Measurements from ENCODE around the gene DNASE1L3.

The DNASE1L3 gene

GRCh38 chr3:58200121-58200709 is 10.6 kb downstream of the DNASE1L3 start:
- H3K4me1 ChIP-seq (ENCODE audit: insufficient read depth, insufficient read length) = peaks cover 3% of the 10 kb centered on the region
- TF ChIP-seq ZNF274 (IDR thresholded peaks at IDR 0.05; ENCODE audit: low read depth, low read length) (no peak), YY1 (IDR thresholded peaks at IDR 0.05; ENCODE audit: insufficient read depth, insufficient read length) (no peak)

GRCh38 chr3:58198804-58199203 is 12.0 kb downstream of the DNASE1L3 start:
- Histone ChIP-seq H3K27me3 (ENCODE audit: insufficient read depth, insufficient read length) (no peaks in the 10 kb centered on the region), H3K4me3 (ENCODE audit: insufficient read length, low read depth) (no peak overlapping the region), H3K36me3 (ENCODE audit: insufficient read depth, insufficient read length, low read length) (no peaks in the 10 kb centered on the region), H3K4me1 (ENCODE audit: insufficient read depth, insufficient read length) (peaks cover 3% of the 10 kb centered on the region), H3K9me3 (ENCODE audit: insufficient read depth, low read length) (peaks cover 11% of the 10 kb centered on the region; the same call in 1 of the 2 replicates), H3K9ac (ENCODE audit: insufficient read length, low read depth) (no peak overlapping the region)
- DNase-seq (ENCODE audit: low read depth, low spot score) = no peak
- TF ChIP-seq YY1 (IDR thresholded peaks at IDR 0.05; ENCODE audit: insufficient read depth, insufficient read length) = no peak
- TF ChIP-seq ZNF274 (IDR thresholded peaks at IDR 0.05; ENCODE audit: low read depth, low read length) = no peak
- TF ChIP-seq SUZ12 (IDR thresholded peaks at IDR 0.05; ENCODE audit: extremely low read depth, insufficient read depth, insufficient read length) = no peak

More at GRCh38 chr3:58200121-58200709, 10.6 kb downstream of the DNASE1L3 start:
- Histone ChIP-seq H3K36me3 (ENCODE audit: insufficient read depth, insufficient read length, low read length) (no peaks in the 10 kb centered on the region), H3K9me3 (ENCODE audit: insufficient read depth, low read length) (peaks cover 11% of the 10 kb centered on the region; the same call in 1 of the 2 replicates), H3K4me3 (ENCODE audit: insufficient read length, low read depth) (no peak overlapping the region), H3K27me3 (ENCODE audit: insufficient read depth, insufficient read length) (no peaks in the 10 kb centered on the region), H3K9ac (ENCODE audit: insufficient read length, low read depth) (no peak overlapping the region)
- DNase-seq (ENCODE audit: low read depth, low spot score) = no peak

GRCh38 chr3:58198362-58198761 is 12.4 kb downstream of the DNASE1L3 start:
- no peaks in the 10 kb centered on the region for H3K27me3 ChIP-seq (ENCODE audit: insufficient read depth, insufficient read length)
- H3K4me1 ChIP-seq (ENCODE audit: insufficient read depth, insufficient read length) = peaks cover 3% of the 10 kb centered on the region
- H3K9me3 ChIP-seq (ENCODE audit: insufficient read depth, low read length) = peaks cover 11% of the 10 kb centered on the region; the same call in 1 of the 2 replicates
- no peak overlapping the region for H3K9ac ChIP-seq (ENCODE audit: insufficient read length, low read depth)
- TF ChIP-seq SUZ12 (IDR thresholded peaks at IDR 0.05; ENCODE audit: extremely low read depth, insufficient read depth, insufficient read length) (no peak), ZNF274 (IDR thresholded peaks at IDR 0.05; ENCODE audit: low read depth, low read length) (no peak), YY1 (IDR thresholded peaks at IDR 0.05; ENCODE audit: insufficient read depth, insufficient read length) (no peak)
- H3K36me3 ChIP-seq (ENCODE audit: insufficient read depth, insufficient read length, low read length) = no peaks in the 10 kb centered on the region
- no peak for DNase-seq (ENCODE audit: low read depth, low spot score)
- H3K4me3 ChIP-seq (ENCODE audit: insufficient read length, low read depth) = no peak overlapping the region

- no peak for TF ChIP-seq SUZ12 (IDR thresholded peaks at IDR 0.05; ENCODE audit: extremely low read depth, insufficient read depth, insufficient read length)
- no peak for TF ChIP-seq YY1 (IDR thresholded peaks at IDR 0.05; ENCODE audit: insufficient read depth, insufficient read length)
- no peak for TF ChIP-seq ZNF274 (IDR thresholded peaks at IDR 0.05; ENCODE audit: low read depth, low read length)
- Histone ChIP-seq H3K36me3 (ENCODE audit: insufficient read depth, insufficient read length, low read length) (no peaks in the 10 kb centered on the region), H3K27me3 (ENCODE audit: insufficient read depth, insufficient read length) (no peaks in the 10 kb centered on the region), H3K9me3 (ENCODE audit: insufficient read depth, low read length) (peaks cover 11% of the 10 kb centered on the region; the same call in 1 of the 2 replicates), H3K4me1 (ENCODE audit: insufficient read depth, insufficient read length) (peaks cover 3% of the 10 kb centered on the region), H3K9ac (ENCODE audit: insufficient read length, low read depth) (no peak overlapping the region), H3K4me3 (ENCODE audit: insufficient read length, low read depth) (no peak overlapping the region)
- DNase-seq (ENCODE audit: low read depth, low spot score) = no peak
Observed at GRCh38 chr3:58197588-58197987, 13.2 kb downstream of the DNASE1L3 start.

- H3K4me3 ChIP-seq (ENCODE audit: insufficient read length, low read depth) = no peak overlapping the region
- H3K36me3 ChIP-seq (ENCODE audit: insufficient read depth, insufficient read length, low read length) = no peaks in the 10 kb centered on the region
- DNase-seq (ENCODE audit: low read depth, low spot score) = no peak
- no peaks in the 10 kb centered on the region for H3K27me3 ChIP-seq (ENCODE audit: insufficient read depth, insufficient read length)
- no peak for TF ChIP-seq YY1 (IDR thresholded peaks at IDR 0.05; ENCODE audit: insufficient read depth, insufficient read length)
- TF ChIP-seq SUZ12 (IDR thresholded peaks at IDR 0.05; ENCODE audit: extremely low read depth, insufficient read depth, insufficient read length) = no peak
- no peak for TF ChIP-seq ZNF274 (IDR thresholded peaks at IDR 0.05; ENCODE audit: low read depth, low read length)
- H3K4me1 ChIP-seq (ENCODE audit: insufficient read depth, insufficient read length) = peaks cover 7% of the 10 kb centered on the region
- no peak overlapping the region for H3K9ac ChIP-seq (ENCODE audit: insufficient read length, low read depth)
- no peaks in the 10 kb centered on the region for H3K9me3 ChIP-seq (ENCODE audit: insufficient read depth, low read length)
Observed at GRCh38 chr3:58193682-58194407, 16.9 kb downstream of the DNASE1L3 start.

GRCh38 chr3:58192069-58192468 is 18.7 kb downstream of the DNASE1L3 start:
- TF ChIP-seq ZNF274 (IDR thresholded peaks at IDR 0.05; ENCODE audit: low read depth, low read length) = no peak
- no peak for DNase-seq (ENCODE audit: low read depth, low spot score)

GRCh38 chr3:58191361-58191991 is 19.3 kb downstream of the DNASE1L3 start:
- Histone ChIP-seq H3K9me3 (ENCODE audit: insufficient read depth, low read length) (no peaks in the 10 kb centered on the region), H3K4me1 (ENCODE audit: insufficient read depth, insufficient read length) (peaks cover 13% of the 10 kb centered on the region), H3K9ac (ENCODE audit: insufficient read length, low read depth) (no peak overlapping the region), H3K36me3 (ENCODE audit: insufficient read depth, insufficient read length, low read length) (no peaks in the 10 kb centered on the region), H3K4me3 (ENCODE audit: insufficient read length, low read depth) (no peak overlapping the region), H3K27me3 (ENCODE audit: insufficient read depth, insufficient read length) (no peaks in the 10 kb centered on the region)
- TF ChIP-seq YY1 (IDR thresholded peaks at IDR 0.05; ENCODE audit: insufficient read depth, insufficient read length) (no peak), ZNF274 (IDR thresholded peaks at IDR 0.05; ENCODE audit: low read depth, low read length) (no peak), SUZ12 (IDR thresholded peaks at IDR 0.05; ENCODE audit: extremely low read depth, insufficient read depth, insufficient read length) (no peak)
- DNase-seq (ENCODE audit: low read depth, low spot score) = no peak

More at GRCh38 chr3:58192069-58192468, 18.7 kb downstream of the DNASE1L3 start:
- H3K27me3 ChIP-seq (ENCODE audit: insufficient read depth, insufficient read length) = no peaks in the 10 kb centered on the region
- peaks cover 13% of the 10 kb centered on the region for H3K4me1 ChIP-seq (ENCODE audit: insufficient read depth, insufficient read length)
- no peak overlapping the region for H3K9ac ChIP-seq (ENCODE audit: insufficient read length, low read depth)
- no peaks in the 10 kb centered on the region for H3K36me3 ChIP-seq (ENCODE audit: insufficient read depth, insufficient read length, low read length)
- H3K4me3 ChIP-seq (ENCODE audit: insufficient read length, low read depth) = no peak overlapping the region
- no peaks in the 10 kb centered on the region for H3K9me3 ChIP-seq (ENCODE audit: insufficient read depth, low read length)
